HG03039 (cell line): Measurements from ENCODE around the gene LILRA6.
"Not testable (repeated sequence)": the region's sequence is repeated elsewhere in the genome, so short reads cannot be mapped to it uniquely, and the experiment has no call there.

Source experiments
- ATAC-seq: cut with Tn5 transposase; IDR thresholded peaks from one replicate; pipeline ENCODE4 v1.9.1; 2021; ENCODE audit warnings: mild to moderate bottlenecking, moderate library complexity; ENCODE audit not compliant: unreplicated experiment

LILRA6 gene

DNA sequence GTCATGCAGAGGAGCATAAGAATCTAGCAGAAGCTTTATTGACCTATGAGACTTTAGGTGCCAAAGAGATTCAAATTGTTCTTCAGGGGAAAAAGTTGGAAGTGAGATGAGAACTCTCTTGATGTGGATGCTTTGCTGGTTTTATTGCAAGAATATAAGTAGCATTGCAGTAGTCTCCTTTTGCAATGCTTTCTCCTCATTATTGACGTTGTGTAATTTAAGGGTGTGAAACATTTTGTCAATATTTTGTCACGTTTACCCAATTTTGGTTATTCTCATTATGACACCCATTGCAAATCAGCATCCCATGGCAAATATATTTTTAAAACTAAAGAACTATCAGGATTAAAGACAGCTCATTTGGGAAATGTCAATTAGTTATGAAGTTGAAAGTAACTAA, 26.3 kb upstream of the LILRA6 start:
- ATAC-seq, result no peak

GRCh38 chr19:54266133-54266532, 23.5 kb upstream of the LILRA6 start:
- no peak for ATAC-seq

- ATAC-seq, result no peak
These were observed 19.9 kb upstream of the LILRA6 start for GRCh38 chr19:54262470-54262869.

DNA sequence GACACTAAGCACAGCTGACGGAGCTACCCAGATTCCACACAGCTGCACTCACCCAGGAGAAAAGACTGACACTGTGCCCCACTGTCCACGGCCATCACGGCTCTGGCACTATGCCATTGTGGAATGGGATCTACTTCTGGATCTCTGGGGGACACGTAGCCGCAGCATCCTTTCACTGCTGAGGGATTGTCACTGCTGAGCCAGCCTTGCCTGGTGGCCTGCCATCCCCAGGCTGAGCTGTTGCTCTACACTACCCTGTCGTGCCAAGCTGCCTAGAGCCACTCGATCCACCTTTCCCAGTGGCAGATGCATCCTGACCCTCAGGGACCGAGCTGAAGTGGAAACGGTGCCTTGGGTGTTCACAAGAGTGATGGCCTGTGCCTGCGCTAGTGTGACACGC, 19.5 kb upstream of the LILRA6 start:
- ATAC-seq, result no peak

- ATAC-seq, result no peak
These were observed 14.5 kb upstream of the LILRA6 start, which contains the start of gene LILRB5 for GRCh38 chr19:54257116-54257480. Gene LILRB5, minus strand, starts transcription at chr19:54257273. Its CDS starts 80 bp downstream, at chr19:54257193.

DNA sequence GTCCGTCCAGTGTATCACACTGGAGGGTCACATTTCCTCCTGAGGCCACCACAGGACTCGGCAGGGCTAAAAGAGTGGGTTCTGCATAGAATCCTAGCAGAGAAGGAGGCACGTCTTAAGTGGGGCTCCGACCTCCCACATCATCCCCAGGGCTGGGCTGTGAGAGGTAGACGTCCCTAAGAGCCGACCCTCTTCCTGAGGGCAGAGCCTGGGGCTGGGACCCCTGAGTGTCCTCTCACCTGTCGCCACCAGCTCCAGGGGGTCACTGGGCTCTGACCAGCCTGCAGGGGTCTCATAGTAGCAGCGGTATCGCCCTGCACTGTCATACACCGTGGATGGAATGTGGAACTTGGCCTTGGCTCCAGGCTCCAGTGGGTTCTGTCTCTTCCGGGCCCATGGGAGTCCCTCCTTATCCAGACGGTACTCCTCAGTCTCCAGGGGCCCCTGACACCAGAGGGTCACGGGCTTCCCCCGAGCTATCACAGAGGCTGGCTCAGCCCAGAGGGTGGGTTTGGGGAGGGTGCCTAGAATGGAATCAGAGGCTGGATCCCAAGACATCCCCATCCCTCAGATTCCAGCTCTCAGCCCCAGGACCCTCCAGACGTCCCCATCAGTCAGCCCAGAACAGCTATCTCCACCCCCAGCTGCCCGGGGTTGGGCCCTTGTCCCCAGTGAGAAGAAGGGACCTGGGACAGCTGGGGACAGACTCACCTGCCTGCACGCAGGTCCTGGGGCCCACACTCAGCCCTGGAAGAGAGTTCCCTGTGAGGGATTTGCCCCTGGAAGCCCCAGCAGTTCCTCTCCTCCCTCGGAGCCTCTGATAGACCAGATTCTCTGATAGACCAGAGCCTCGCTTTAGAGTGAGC, 13.9 kb upstream of the LILRA6 start:
- no peak for ATAC-seq

DNA sequence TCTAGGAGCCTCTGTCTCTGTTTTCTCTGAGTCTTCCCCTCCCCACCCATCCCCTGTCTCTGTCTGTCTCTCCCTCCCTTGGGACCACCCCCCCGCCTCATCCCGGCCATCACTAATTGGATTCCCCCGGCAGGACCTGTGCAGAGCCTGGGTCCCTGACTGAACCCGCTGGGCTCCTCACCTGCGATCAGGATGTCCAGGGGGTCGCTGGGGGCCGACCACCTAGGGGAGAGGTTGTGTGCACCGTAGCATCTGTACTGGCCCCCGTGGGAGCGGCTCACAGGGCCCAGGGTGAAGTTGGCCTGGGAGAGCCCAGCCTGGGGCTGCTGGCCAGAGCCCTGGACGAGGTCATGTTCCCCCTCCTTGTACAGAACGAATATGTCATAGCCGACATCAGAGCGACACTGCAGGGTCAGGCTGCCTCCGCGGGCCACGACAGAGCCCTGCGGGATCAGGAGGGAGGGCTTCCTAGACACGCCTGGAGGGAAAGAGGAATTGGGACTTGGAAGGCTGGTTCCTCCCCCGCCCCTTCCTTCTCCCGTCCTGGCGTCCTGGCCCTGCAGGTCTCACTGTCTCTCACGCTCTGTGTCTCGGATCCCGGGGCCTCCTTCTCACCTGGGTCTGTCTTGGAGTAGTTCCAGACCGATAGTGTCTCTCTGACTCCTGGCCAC, 12.7 kb upstream of the LILRA6 start:
- no peak for ATAC-seq

GRCh38 chr19:54254195-54254906, 11.8 kb upstream of the LILRA6 start:
- ATAC-seq, result no peak

DNA sequence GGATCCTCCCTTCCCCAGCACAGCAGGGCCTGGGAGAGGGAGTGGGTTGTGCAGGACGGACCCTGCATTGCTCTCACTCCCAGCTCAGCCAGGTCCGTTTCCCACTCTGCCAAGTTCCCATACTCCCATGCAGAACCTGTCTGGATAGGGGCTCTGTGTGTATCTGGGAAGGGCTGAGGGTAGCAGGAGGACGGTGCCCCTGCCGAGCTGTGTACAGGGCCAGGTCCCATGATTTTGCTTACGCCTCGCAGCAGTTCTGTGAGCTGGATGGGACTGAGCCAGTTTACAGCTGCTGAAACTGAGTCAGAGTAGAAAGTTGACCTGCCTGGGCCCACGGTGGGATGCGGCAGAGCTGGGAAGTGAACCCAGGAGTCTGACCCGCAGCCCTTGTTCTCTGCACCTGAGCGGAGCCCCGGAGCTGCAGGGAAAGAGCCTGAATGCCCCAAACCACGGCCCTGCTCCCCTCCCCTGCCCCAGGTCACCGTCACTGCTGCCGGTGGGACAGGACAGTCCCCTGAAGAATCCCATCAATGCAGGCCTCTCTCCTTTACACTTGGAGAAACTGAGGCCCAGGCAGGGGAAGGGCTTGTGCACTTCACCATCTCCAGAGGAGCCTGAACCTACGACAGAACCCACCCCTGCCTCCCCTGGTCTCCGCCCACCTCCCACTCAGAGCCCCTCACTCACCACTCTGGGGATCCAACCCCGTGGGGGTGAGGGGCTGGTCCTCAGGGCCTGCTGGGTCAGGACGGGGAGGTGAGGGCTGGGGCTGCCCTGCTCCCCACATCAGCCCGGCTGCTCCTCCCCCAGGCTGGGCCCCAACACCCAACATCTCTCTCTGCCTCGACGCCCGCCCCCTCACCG, 11.0 kb upstream of the LILRA6 start:
- no peak for ATAC-seq

DNA sequence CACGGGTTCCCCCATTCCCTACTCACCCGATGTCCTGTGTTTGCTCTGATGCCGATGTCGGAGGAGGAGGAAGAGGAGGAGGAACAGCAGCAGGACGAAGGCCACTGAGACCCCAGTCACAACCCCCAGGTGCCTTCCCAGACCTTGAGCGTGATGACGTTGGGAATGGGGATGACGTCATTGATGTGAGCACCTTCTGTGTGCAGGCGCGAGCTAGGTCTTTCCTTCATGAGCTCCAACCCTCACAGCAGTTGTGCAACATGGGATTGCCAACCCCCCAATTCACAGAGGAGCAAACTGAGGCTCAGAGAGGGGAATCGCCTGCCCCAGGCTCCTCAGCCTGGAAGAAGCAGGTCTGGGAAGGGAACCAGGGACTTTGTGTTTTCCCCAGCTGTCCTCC, 10.3 kb upstream of the LILRA6 start:
- no peak for ATAC-seq

- ATAC-seq, result no peak
These were observed 9.7 kb upstream of the LILRA6 start for GRCh38 chr19:54252243-54252642.

- no peak for ATAC-seq
These were observed 5.5 kb upstream of the LILRA6 start for GRCh38 chr19:54248016-54248601.

- ATAC-seq, result no peak
These were observed 4.7 kb upstream of the LILRA6 start for GRCh38 chr19:54247106-54247930.

GRCh38 chr19:54245936-54246335, 3.3 kb upstream of the LILRA6 start:
- ATAC-seq, result no peak

DNA sequence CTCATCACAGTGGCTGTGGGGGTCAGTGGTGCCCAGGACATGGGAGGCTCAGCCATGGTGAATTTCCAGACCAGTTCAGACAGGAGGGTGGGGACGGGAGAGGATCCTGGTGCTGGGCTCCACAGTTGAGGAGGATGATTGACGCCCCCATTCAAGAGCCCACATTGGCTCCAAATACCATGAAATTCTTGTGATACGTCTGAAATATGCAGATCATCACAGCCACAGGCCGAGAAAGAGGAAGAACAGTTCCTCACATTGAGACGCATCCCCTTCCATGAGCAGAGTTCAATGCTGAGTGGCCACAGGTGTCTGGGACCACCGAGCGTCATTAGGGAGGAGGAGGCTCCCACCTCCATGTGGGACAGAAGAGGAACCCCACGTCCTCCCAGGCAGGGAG, 1.2 kb upstream of the LILRA6 start:
- not testable (repeated sequence) for ATAC-seq

DNA sequence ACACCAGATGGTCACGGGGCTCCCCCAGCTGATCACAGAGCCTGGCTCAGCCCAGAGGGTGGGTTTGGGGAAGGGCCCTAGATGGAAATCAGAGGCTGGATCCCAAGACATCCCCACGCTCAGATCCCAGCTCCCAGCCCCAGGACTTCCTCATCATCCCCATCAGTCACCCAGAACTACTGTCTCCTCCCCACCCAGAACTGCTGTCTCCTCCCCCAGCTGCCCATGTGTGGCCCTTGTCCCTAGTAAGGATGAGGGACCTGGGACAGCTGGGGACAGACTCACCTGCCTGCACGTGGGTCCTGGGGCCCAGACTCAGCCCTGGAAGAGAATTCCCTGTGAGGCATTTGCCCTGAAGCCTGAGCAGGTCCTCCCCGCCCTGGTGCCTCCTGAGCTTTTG, 356 bp downstream of the LILRA6 start:
- ATAC-seq, result not testable (repeated sequence)

GRCh38 chr19:54240372-54241336, 1.9 kb downstream of the LILRA6 start:
- not testable (repeated sequence) for ATAC-seq
